GM23338 (cell line): ENCODE measurements around the gene SYNPO2.

Experiments used
- EZH2 ChIP-seq: fragments of 200-600 bp; sonication (generic); IDR thresholded peaks from one replicate; pipeline ENCODE4 v1.8.0; 2017; ENCODE audit warnings: antibody characterized with exemption, mild to moderate bottlenecking, low read depth; ENCODE audit not compliant: unreplicated experiment
- TF ChIP-seq, protein P1 (sequence below), 2 experiments: fragments of 200-600 bp in 1 of 2; sonication (generic) in 1 of 2; conservative IDR thresholded peaks; 2 replicates each; pipeline versions ENCODE4 v1.5.1 to v1.6.1; 2016 to 2017; ENCODE audit warnings: antibody characterized with exemption in 2 of 2, low read depth in 2 of 2, mild to moderate bottlenecking in 2 of 2, moderate library complexity in 1 of 2

GRCh38 chr4:119011607-119011988 lies 122.9 kb downstream of the SYNPO2 start:
- TF ChIP-seq EZH2: no peak
- TF ChIP-seq, protein P1, sequence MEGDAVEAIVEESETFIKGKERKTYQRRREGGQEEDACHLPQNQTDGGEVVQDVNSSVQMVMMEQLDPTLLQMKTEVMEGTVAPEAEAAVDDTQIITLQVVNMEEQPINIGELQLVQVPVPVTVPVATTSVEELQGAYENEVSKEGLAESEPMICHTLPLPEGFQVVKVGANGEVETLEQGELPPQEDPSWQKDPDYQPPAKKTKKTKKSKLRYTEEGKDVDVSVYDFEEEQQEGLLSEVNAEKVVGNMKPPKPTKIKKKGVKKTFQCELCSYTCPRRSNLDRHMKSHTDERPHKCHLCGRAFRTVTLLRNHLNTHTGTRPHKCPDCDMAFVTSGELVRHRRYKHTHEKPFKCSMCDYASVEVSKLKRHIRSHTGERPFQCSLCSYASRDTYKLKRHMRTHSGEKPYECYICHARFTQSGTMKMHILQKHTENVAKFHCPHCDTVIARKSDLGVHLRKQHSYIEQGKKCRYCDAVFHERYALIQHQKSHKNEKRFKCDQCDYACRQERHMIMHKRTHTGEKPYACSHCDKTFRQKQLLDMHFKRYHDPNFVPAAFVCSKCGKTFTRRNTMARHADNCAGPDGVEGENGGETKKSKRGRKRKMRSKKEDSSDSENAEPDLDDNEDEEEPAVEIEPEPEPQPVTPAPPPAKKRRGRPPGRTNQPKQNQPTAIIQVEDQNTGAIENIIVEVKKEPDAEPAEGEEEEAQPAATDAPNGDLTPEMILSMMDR (conservative IDR thresholded peaks at IDR 0.05; ENCODE audit: low read depth in 2 of 2): no peak
